GM12875 (cell line): ENCODE data around the gene LPP.

Source experiments
- H3K4me3 ChIP-seq: one replicate; pipeline ENCODE4 v1.5.1; 2011; ENCODE audit warnings: low read depth, low read length, control low read depth
- CTCF ChIP-seq: IDR thresholded peaks from 2 replicates; pipeline ENCODE4 v1.5.1; 2011; ENCODE audit warnings: low read depth, mild to moderate bottlenecking, control low read depth, inconsistent platforms, low read length, moderate library complexity, borderline replicate concordance; ENCODE audit not compliant: insufficient read depth

Gene LPP

GRCh38 chr3:188752850-188753249 is 598.9 kb downstream of the LPP start:
- TF ChIP-seq CTCF = no peak
- no peak overlapping the region for H3K4me3 ChIP-seq

- no peak for TF ChIP-seq CTCF
- no peak overlapping the region for H3K4me3 ChIP-seq
Observed at GRCh38 chr3:188754267-188754666, 600.3 kb downstream of the LPP start.

GRCh38 chr3:188756241-188756640 is 602.3 kb downstream of the LPP start:
- TF ChIP-seq CTCF = no peak
- H3K4me3 ChIP-seq = no peak overlapping the region

- no peak for TF ChIP-seq CTCF
- no peak overlapping the region for H3K4me3 ChIP-seq
Observed at GRCh38 chr3:188759336-188760005, 605.5 kb downstream of the LPP start.

- no peak for TF ChIP-seq CTCF
- H3K4me3 ChIP-seq = no peak overlapping the region
Observed at GRCh38 chr3:188760408-188760807, 606.5 kb downstream of the LPP start.

GRCh38 chr3:188761439-188761838 is 607.5 kb downstream of the LPP start:
- TF ChIP-seq CTCF = no peak

GRCh38 chr3:188761964-188762363 is 608.0 kb downstream of the LPP start:
- no peak for TF ChIP-seq CTCF
- no peak overlapping the region for H3K4me3 ChIP-seq

More at GRCh38 chr3:188761439-188761838, 607.5 kb downstream of the LPP start:
- H3K4me3 ChIP-seq = no peak overlapping the region
